GM13976 (cell line): ENCODE data around the gene MT4.

Source experiments
- DNase-seq: peaks from one replicate; pipeline ENCODE4 v3.0.0; 2012; ENCODE audit warnings: low spot score
- in situ Hi-C: fragments of 300-500 bp; cut with MboI; formaldehyde crosslinking; loops from one replicate; pipeline ENCODE4 v1.12.0; 2022; ENCODE audit warnings: low sequenced_read_pairs, mixed read lengths, inconsistent platforms; ENCODE audit not compliant: unreplicated experiment
- TF ChIP-seq, protein P1 (sequence below): IDR thresholded peaks from 2 replicates; pipeline ENCODE4 v1.5.1; 2012; ENCODE audit warnings: borderline replicate concordance, mild to moderate bottlenecking; ENCODE audit not compliant: insufficient read depth; ENCODE audit errors: extremely low read depth, missing control alignments, control extremely low read depth

Gene MT4

GRCh38 chr16:56564793-56565477 lies at the start of gene MT4:
Gene MT4 (plus strand): TSS chr16:56565073. CDS start chr16:56565129, 56 bp downstream.
- no peak for DNase-seq
- TF ChIP-seq, protein P1, sequence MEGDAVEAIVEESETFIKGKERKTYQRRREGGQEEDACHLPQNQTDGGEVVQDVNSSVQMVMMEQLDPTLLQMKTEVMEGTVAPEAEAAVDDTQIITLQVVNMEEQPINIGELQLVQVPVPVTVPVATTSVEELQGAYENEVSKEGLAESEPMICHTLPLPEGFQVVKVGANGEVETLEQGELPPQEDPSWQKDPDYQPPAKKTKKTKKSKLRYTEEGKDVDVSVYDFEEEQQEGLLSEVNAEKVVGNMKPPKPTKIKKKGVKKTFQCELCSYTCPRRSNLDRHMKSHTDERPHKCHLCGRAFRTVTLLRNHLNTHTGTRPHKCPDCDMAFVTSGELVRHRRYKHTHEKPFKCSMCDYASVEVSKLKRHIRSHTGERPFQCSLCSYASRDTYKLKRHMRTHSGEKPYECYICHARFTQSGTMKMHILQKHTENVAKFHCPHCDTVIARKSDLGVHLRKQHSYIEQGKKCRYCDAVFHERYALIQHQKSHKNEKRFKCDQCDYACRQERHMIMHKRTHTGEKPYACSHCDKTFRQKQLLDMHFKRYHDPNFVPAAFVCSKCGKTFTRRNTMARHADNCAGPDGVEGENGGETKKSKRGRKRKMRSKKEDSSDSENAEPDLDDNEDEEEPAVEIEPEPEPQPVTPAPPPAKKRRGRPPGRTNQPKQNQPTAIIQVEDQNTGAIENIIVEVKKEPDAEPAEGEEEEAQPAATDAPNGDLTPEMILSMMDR: no peak
- in situ Hi-C loops: no loop called here

DNA sequence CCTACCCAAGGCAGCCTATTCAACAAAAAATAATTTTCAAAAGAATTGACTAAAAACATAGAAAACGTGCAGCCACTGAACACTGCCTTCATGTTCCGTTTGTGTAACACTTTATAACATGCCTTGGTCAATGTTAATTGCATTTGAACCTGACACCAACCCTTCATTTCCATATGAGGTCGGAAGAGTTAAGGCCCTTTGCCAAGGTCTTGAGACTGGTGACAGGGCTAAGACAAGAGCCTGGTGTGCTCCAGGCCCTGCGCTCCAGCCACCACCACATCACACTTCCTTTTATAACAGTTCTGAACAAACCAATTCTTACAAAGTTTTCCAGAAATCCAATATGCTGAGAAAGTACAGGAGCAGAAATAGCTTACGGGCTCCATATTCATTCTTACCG lies 49.2 kb upstream of the MT4 start:
- TF ChIP-seq, protein P1: no peak
- in situ Hi-C loops: no loop called here
- no peak for DNase-seq

GRCh38 chr16:56517206-56517605 lies 47.7 kb upstream of the MT4 start:
- no peak for DNase-seq
- in situ Hi-C loops: no loop called here
- TF ChIP-seq, protein P1: no peak

GRCh38 chr16:56518425-56518824 lies 46.4 kb upstream of the MT4 start:
- TF ChIP-seq, protein P1: no peak
- no peak for DNase-seq
- in situ Hi-C loops: no loop called here

GRCh38 chr16:56519459-56520250 lies 45.2 kb upstream of the MT4 start, which contains the start of gene BBS2:
Gene BBS2 (minus strand): TSS chr16:56520024. CDS start chr16:56519862, 162 bp downstream.
- TF ChIP-seq, protein P1: no peak

GRCh38 chr16:56520251-56520577 lies 44.7 kb upstream of the MT4 start:
- DNase-seq: no peak
- in situ Hi-C loops: no loop called here
- TF ChIP-seq, protein P1: no peak

More at GRCh38 chr16:56519459-56520250, 45.2 kb upstream of the MT4 start, which contains the start of gene BBS2:
- DNase-seq: peak; percentile 93
- in situ Hi-C loops: no loop called here
